Inflammatory macrophage treated with lipopolysaccharide for 4 hours (primary cell): ENCODE data around the gene BST1.
A peak's percentile ranks its signal among the peaks of the same experiment; 100 is the strongest.

ENCODE experiments used
- DNase-seq: peaks from one replicate; pipeline ENCODE4 v3.0.0-alpha.2; 2020

Gene BST1

DNA sequence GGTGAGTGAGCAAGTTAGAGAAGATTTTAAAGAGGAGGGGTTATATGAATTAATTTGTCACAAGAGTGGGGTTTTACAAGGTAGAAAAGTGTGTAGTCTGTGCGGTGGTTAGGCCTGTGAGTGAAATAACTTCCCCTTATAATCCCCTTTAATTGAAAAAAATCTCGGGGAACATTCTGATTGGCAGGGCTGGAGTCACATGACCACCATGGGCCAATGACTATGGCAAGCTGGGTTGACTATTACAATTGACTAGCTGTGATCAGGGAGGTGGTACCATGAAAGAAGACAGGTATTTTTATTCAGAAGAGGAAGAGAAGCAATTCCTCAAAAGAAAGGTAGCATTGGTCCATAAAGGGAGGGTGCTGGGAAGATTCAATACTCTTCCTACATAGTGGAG lies 48.3 kb downstream of the BST1 start:
- no peak for DNase-seq

DNA sequence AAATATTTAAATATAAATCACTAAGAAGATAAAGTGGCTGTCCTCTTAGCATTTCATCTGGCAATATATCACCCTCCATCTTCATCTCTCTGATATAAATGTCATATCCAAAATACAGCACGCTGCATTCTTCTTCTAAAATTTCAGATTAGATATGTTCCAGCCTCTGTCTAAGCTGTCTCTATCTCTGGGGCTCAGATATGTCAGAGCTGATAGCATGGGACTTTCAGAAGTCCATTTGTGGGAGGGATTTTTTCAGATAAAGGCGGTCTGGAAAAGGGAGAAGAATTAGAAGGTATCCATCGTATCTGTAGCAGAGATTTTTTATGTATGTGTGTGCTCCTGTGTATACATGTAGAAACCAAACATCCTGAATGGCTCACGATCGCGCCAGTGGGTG lies 50.2 kb downstream of the BST1 start:
- DNase-seq = no peak

DNA sequence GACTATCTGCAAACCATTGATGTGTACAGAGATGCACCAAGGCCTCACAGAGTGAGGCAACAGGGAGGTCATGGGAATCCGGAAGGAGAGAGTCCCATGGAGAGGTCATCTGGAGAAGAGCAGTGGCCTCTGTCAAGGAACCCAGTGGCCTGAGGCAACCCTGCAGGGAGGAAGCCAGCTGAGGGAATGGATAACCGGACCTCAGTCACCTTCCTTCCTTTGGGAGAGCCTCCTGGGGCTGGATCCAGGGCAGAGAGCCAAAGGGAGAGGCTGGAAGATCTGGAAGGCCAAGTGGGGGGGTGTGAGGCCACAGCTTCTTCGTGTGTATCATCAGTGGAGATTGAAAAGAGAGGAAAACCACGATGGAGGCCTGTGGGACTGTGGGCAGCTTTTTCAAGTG lies 50.9 kb downstream of the BST1 start:
- no peak for DNase-seq

DNA sequence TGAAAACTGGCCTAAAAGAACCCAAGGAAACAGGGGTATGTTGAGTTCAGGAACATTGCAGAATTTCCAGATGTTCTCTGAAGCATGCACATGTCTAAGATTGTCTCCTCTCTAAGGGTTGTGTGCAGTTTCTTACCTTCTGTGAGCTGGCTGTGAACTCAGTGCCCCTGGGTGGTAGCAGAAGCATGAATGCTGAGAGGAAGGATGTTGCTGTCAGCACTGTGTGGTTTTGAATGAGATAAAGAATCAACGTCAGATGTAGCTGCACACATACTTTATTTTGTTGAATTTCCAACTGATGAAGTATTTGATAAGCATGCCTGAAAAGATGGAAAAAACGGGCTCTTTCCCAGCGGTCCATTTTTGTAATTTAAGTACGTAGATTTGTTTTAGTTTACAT lies 51.5 kb downstream of the BST1 start:
- no peak for DNase-seq

DNA sequence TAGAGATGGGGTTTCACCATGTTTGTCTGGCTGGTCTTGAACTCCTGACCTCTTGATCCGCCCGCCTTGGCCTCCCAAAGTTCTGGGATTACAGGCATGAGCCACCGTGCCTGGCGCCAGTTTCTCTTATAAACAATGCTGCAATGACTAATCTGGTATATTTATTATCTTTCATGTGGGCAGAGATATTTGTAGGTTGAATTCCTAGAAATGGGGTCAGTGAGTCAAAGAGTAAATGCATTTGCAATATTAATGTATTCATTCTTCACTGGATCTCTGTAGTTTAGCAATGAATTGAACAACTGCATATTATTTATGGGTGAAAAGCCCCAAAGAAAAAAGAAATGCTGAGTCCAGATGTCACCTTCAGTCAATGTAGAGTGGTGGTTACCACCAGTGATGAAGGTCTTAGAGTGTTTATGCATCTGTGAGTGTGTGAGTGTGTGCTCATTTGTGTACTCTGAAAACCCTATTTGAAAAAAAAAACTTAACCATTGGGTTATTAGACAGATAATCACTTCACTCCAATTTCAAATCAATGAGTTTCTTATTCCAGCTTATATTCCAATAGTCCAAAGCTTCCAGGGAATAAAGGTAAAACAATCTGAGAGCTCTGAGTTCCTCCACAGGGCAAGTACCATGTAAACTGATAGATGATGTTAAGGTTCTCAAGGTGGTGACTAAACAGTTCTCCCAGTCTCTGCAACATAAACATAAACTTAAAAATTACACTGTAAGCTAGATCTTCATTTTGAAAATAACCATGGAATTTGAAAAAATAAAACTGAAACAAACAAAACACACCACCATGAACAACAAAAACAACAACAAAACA lies 52.7 kb downstream of the BST1 start:
- no peak for DNase-seq

DNA sequence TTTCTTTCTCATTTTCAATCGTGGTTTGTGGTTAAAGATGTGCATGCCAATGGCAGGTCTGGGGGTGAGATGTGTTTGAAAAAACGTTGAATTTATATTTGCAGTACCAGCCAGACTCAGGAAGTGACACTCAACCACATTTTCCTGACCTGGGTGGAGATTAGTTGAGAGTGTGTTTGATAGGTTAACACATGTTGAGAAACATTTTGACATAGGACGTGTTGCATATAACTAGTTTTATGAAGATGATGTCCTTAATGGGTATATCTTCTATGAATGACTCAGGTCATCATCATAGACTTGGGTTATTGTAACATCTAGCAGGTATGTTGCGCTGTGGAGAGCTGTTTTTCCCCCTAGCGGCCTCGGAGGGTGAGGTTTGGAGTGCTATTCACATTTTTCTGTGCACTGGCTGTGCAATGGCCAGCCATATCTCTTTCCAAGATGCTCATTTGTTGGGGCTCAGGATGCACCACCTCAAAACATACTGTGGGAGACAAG lies 53.5 kb downstream of the BST1 start:
- peak; percentile 65 for DNase-seq

DNA sequence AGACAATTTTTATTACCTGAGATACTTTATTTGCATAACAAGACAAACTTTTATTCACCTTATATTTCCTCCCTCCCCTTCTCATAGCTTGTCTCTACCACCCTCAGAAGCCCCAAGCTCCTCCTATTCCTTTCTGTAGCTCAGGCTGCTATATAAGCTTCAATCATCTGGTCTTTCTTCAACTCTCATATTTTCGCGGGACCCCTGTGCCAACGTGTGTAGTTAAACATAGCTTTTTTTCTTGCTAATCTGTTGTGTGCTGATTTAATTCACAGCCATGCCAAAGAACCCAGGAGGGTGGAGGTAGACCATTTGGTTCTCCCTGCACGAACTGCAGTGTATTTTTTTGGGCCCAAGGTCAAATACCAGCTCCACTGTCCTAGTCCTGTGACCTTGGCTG lies 54.2 kb downstream of the BST1 start:
- DNase-seq = no peak

DNA sequence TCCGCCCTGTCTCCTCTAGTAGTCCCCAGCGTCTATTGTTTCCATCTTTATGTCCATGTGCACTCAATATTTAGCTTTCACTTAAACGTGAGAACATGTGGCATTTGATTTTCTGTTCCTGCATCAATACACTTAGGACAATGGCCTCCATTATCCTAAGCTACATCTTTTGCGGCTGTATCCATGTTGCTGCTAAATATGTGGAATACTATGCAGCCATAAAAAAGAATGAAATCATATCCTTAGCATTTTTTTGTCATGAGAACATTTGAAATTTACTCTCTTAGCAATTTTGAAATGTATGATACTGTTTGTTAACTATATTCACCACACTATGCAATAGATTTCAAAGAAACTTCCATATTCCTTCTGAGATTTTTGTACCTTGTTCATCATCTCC lies 55.4 kb downstream of the BST1 start:
- DNase-seq = no peak

DNA sequence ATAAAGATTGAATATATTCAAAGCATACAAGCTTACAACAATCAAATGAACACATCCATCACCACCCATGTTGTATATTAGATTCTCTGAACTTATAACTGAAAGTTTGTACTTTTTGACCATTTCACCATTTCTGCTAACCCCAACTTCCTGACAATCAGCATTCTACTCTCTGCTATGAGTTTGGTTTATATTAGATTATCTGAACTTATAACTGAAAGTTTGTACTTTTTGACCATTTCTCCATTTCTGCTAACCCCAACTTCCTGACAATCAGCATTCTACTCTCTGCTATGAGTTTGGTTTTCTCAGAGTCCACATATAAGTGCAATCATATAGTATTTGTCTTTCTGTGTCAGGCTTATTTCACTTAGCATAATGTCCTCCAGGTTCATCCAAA lies 59.6 kb downstream of the BST1 start:
- peak; percentile 20 for DNase-seq

DNA sequence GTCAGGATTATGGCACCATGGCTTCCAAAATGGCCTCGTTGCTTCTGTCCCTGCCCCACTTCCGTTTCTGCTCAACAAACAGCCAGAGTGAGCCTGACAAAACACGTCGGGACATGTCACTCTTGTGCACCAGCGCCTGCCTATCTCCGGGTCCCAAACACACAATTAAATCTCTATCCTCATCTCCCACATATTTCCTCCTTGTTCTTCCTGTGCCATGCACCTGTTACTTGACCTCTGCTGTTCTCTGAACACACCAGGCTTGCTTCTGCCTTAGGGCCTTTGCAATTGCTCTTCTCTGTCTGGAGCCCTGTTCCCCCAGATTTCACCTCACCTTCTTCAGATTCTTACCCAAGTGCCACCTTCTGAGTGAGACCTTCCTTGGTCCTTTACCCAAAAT lies 62.5 kb downstream of the BST1 start:
- DNase-seq = no peak

DNA sequence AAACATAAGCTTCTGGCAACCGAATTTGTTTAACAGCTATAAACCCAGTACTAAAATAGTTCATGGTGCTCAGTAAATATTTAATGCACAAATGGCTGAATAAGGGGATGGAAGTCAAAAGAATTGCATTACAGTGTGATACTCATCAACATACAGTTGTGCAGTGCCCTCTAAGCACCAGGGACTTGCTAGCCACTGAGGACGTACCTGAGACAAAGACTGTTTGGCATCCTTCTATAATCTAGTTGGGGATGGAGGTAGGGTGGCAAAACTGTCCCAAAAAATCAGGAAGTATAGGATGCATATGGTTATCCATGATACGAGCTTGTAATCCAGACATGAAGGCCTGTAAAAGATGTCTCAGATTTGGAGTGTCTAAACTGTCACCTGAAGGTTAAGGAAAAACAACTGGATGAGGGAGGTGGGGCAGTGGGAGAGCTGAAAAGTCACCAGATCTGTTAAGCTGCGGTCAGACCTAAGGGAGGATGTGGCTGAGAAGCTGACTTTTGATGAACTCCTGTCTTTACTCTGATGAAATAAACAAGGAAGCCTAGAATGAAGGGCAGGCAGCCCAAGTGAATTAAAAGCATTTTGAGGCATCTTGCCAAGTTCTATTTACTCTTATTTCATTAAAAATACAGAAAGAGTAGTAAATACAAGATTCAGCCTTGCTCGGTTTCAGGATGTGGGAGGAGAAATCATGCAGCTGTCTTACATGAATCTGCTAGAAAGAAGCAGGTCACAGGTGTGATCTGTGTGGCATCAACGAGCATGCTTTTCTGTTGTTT lies 63.2 kb downstream of the BST1 start:
- no peak for DNase-seq

DNA sequence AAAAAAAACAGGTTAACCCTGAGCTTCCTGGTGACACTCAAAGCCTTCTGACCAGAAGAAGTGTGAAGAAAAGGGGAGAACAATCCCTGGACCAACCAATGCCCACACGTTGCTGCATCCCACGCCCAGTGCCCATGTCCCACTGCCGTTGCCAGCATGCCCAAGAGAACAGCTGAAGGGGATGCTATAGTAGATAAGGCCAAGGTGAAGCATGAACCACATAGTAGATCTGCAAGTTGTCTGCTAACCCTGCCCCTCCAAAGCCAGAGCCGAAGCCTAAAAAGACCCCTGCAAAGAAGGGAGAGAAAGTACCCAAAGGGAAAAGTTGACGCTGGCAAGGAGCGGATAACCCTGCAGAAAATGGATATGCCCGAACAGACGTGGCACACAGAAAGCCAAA lies 64.0 kb downstream of the BST1 start:
- DNase-seq = no peak

DNA sequence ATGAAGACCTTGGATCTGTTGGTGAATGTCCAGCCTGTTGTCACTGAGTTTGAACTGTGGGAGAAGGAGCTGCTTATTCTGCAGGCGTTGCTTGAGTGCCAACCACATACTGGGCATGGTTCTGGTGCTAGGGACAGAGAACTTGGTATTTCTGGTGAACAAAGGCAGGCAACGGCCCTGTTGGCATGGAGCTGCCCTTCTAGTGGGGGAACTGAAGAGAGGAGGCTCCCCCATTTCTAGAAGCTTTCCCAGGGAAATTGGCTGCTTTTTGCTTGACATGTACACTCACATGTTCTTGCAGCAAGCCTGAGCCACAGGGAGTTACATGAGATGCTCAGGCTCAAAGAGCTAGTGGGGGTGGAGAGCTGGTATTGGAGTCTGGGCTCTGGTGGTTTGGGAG lies 66.3 kb downstream of the BST1 start:
- no peak for DNase-seq

DNA sequence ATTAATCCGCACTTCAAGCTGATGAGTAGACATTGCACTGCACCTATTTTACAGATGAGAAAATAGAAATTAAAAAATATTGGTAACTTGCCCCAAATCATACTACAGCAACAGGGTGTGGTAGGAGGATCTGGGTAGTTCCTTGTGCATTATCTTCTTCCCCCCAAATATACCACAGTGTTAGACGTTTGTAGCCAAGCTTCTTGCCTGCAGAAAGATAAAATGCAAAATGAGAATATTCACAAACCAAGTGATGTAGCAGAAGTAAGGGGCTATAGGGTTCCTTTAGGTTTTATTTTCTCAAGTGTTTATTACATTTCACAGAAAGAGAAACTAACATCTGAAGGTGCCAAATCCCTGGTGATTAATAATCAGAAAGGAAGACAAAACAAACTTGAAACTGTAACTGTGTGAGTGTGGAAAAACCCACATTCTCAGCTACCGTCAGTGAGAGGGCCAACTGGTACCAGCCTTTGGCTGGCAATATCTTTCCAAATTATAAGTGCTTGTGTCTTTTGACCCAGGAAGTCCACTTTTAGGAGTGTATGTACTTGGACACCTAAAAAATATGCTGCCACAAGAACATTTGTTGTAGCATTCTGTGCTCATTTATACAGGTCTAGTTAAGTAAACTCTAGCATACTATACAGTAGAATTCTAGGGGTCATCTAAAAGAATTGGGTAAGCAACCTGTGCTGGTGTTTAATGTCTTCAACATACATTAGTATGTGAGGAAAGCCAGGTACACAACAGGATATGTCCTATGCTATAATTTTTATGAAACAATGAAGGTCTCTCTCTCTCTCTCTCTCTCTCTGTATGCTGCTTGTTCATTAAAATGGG lies 68.6 kb downstream of the BST1 start:
- peak; percentile 88 for DNase-seq

DNA sequence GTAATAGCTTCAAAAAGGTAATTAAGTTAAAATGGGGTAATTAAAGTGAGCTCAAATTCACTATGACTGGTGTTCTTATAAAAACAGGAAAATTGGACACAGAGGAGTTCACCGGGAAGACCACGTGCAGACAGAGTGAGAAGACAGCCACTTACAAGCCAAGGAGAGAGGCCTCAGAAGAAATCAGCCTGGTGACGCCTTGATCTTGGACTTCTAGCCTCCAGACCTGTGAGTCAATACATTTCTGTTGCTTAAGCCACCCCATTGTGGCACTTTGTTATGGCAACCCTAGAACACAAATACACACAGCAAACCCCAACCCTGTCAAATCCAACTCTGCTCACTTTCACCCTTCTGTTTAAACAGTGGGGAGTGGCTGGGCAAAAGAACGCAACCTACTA lies 71.2 kb downstream of the BST1 start:
- peak; percentile 70 for DNase-seq

DNA sequence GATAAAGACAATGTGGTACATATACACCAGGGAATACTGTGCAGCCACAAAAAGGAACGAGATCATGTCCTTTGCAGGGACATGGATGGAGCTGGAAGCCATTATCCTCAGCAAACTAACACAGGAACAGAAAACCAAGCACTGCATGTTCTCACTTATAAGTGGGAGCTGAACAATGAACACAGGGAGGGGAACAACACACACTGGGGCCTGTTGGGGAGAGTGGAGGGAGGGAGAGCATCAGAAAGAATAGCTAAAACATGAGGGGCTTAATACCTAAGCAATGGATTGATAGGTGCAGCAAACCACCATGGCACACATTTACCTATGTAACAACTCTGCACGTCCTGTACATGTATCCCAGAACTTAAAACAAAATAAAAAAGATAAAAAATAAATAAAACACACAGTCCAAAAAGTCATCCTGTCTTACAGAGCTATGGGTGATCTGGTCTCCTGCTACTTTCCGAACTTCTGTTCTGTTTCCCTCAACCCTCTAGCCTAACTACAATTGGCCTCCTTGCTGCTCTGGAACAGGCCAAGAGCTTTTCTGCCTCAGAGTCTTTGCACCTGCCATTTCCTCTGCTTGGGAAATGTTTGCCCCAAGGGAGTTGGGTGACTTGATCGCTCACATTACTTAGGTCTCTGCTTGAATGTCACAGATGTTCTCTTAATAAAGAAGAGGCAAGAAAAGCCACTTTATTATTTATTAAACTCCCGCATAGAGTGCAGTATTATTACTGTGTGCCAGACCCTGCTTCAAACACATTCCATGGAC lies 74.2 kb downstream of the BST1 start:
- no peak for DNase-seq

DNA sequence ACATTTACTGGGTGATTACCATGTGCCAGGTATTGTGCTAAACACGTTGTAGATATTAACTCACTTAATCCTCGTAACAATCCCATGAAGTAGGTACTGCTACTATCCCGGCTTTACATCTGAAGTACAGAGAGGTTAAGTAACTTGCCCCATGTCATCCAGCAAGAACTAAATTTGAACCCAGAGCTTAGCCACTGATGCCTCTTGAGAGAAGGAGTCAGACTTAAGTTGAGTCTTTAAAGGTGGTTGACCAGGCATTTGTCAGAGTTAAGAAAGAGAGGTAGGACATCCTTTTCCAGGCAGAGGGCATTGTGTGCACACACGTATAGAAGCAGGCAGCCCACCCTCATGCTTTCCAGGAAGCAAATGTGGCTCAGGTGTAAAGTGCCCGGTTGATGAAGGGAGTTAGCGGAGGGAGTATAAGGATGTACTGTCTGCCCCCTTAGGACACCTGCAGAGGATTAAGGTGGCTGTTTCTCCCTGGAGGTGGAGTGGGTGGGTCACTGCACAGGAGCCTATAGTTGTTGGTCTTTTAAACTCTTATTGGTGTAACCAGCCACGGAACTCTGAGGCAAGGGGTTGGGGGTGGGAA lies 74.9 kb downstream of the BST1 start:
- no peak for DNase-seq

DNA sequence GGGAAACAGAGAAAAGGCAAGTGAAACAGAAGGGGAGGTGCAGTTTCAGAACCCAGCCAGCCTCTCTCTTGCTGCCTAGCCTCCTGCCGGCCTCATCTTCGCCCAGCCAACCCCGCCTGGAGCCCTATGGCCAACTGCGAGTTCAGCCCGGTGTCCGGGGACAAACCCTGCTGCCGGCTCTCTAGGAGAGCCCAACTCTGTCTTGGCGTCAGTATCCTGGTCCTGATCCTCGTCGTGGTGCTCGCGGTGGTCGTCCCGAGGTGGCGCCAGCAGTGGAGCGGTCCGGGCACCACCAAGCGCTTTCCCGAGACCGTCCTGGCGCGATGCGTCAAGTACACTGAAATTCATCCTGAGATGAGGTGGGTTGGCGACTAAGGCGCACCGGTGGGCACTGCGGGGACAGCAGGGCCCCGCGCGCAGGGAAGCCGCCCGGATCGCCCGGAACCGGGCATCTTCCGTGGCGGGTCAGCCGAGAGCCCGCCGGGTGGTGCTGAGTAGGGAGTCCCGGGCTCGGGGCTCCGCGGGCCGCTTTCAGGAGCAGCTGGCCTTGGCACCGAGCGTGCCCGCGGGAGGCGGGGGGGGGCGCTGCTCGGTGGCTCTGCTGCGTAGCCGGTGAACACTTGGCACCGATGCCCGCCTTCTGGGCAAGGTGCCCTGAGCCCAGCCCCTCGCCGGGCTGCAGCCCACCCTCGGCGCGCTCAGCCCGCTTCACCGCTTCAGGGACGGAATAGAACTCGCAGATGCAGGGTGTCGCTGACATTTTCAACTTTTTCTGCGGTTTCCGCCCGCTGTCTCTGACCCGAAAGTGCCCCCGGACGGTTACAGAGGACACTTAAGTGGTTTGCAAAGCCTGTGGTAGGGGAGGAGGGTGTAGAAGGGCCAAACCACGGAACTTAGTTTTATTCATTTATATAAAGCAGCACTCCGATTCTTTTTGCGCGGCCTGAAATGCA lies 75.7 kb downstream of the BST1 start, which contains the start of gene CD38:
Gene CD38, plus strand, starts transcription at position 40 of the 953 bp plus-strand sequence. Its CDS starts 87 bp downstream, at position 127.
- DNase-seq = peak; percentile 86

DNA sequence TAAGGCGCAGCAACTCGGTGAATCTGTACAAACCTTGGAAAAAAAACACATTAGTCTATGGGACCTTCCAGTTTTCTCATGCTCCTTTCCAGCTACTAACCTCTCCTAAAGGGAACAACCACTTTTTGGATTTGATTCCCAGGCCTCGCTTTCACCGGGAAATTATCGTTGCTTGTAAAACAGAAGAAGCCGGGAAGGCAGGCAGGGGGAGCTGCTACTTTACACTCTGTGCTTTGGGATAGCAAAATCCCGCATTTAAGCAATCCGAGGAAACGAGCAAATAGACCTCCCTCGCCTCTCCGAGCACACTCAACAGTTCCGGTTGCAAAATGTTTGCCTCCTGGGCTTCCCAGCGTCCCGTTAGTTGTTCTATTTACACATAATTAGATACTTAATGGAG lies 76.4 kb downstream of the BST1 start:
- DNase-seq = peak; percentile 95

DNA sequence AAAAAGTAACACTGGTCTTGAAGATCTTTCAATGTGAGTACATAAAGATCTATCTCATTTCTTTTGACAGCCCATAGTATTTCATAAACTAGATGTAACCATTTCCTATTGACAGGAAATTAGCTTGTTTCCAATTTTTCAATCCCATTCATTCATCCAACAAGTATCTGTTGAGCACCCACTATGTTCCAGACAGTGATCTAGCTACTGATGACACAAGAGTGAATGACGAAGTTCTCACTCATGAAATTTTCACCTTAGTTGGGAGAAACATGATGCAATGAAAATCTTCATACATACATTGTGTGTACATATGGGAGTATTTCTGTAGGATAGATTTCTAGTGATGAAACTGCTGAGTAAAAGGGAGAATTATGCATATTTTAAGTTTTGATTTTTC lies 76.9 kb downstream of the BST1 start:
- DNase-seq = peak; percentile 90
